Smooth muscle cell of trachea (primary cell): Measurements from ENCODE around the gene BYSL. TPM values are rescaled to one million over a fixed set of nuclear protein-coding genes. Genes with fewer than 3 reads are reported as not detected.

Experiments
- total RNA-seq: library from RNA; depleted of rRNA; stranded (reverse); fragments of >200 nt; gene quantifications from 2 replicates; pipeline ENCODE4 v1.2.1, GENCODE V29; 2014

The BYSL gene, protein sequence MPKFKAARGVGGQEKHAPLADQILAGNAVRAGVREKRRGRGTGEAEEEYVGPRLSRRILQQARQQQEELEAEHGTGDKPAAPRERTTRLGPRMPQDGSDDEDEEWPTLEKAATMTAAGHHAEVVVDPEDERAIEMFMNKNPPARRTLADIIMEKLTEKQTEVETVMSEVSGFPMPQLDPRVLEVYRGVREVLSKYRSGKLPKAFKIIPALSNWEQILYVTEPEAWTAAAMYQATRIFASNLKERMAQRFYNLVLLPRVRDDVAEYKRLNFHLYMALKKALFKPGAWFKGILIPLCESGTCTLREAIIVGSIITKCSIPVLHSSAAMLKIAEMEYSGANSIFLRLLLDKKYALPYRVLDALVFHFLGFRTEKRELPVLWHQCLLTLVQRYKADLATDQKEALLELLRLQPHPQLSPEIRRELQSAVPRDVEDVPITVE
- 9.5 and 11.1 TPM in 2 replicates for total RNA-seq

DNA sequence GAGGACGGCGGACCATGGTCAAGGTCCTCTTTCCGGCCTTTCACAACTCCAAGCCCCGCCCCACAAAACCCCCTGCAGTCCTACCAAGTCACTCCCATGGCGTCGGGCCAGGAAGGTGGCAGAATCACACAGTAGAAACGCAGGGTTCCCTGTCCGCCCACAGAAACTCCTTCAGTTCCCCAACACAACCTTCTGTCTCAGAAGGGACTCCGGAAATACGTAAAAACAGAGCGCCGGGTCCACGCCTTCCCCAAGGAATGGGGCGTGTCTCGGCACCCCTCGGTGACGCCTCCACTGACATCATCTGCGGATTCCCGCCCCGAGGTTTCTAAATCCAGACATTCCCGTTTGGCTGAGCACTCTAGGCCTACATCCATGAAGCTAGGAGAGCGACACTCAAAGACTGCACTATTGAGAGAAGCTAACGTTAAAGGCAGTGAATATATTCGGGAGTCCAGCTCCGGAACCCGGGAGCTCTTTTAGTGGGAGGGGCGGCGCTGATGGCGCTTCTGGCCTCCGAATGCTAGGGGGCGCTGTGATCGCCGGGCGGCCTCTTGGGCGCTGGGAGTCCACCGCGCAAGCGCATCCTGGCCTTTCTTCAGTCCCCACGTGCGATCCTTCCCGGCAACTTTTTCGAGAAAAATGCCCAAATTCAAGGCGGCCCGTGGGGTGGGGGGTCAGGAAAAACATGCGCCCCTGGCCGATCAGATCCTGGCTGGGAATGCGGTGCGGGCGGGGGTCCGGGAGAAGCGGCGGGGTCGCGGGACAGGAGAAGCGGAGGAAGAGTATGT lies at the start of gene BYSL, which contains the start of gene MED20:
Gene BYSL (plus strand): TSS at position 579 of the 791 bp plus-strand sequence. CDS start 64 bp downstream, at position 643.
Gene MED20 (minus strand): TSS at position 219 of the 791 bp plus-strand sequence. CDS start 121 bp downstream, at position 98.

DNA sequence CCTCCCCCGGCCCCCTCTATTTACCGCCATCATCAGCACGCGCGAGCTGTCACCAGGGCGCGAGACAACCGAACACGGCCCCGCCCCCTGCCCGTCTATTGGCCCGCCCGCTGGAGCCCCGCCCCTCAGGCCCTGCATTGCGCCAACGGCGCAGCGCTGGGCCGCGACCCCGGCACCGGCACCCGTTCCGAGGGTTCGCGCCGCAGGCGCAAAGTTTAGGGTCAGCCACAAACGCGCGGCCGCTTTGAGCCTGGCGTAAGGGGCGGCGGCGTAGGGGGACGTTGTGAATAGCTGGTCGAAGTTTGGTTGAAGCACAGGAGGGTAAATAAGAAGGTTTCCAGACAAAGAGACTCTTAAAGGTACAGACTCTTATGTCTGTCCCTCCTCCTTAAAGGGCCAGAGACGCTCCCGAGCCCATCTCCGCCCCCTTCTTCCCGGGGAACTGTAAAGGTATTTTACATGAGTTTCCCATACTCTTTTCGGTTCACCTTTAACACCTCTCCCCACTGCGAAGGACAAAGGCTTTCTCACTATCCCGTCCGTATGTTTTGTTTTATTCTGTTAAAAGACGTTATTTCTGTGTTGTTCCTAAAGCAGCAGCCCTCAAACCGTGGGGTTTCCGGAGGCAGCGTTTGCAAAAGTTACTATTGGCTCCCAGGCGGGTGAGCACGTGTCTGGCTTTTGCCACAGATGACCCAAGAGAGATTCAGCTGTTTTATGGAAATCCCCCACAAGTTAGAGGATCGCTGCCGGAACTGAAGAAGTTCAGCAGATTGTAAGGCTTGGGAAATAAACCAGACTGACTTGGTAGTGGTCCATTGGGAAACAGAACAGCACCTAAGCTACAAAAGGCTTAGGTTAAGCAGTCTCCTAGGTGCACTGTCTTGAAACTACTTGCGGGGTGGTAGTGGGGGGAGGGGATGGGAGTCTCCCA lies 25.7 kb upstream of the BYSL start, which contains the start of gene USP49:
Gene USP49 (minus strand): TSS at position 76 of the 934 bp plus-strand sequence. CDS start 88,392 bp downstream, outside the sequence.

DNA sequence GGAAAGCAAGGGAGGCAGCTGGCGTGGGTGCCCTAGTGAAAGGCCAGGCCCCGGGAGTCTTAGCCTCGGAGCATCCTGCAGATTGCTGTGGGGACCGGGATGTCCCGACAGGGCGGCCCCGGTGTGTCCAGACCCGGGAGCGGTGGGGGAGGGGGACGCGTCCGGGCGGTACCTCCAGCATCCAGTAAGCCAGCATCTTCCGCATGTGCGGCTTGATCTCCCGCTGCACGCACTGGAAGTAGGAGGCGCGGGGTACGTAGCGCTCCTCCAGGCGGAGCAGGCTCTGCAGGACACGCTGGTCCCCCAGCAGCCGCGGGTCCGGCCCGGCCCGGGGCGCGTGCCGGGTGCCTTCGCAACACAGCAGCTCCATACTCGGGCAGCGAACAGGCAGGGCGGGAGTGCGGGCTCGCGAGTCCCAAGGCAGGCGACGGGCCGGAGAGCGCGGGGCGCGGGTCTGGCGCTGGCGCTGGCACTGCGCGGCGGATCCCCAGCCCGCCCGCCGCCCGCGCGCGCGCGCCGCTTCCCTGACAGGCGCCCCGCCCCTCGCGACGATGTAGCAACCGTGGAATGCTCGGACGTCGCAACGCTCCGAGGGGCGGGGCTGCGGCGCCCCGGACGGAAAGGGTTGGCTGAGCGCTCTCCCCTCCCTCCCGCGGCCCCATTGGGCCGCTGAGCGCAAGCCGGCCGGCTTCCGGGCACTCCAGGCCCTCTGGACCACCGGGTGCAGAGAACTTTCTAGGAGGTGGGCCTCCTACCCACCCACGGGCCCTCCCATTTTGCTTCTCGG lies 20.2 kb downstream of the BYSL start, which contains the start of gene CCND3:
Gene CCND3 (minus strand): TSS at position 529 of the 787 bp plus-strand sequence. CDS start 159 bp downstream, at position 370.

Other genes starting within 250 kb of the BYSL start
- gene TFEB, start 185.9 kb upstream of the BYSL start, total RNA-seq = 2.6 and 7.8 TPM in 2 replicates
- not detected in 2 replicates for gene PGC, start 174.1 kb upstream of the BYSL start, total RNA-seq
- gene FRS3, start 141.6 kb upstream of the BYSL start, total RNA-seq = 1.7 and 2.8 TPM in 2 replicates
- gene PRICKLE4, start 140.7 kb upstream of the BYSL start, total RNA-seq = 0.83 TPM in 1 of 2 replicates, not detected in the other
- 51.8 and 89.4 TPM in 2 replicates for gene TOMM6, start 133.8 kb upstream of the BYSL start, total RNA-seq
- 2.2 and 5.5 TPM in 2 replicates for gene USP49, start 26.1 kb upstream of the BYSL start, total RNA-seq
- gene MED20, start 360 bp upstream of the BYSL start, total RNA-seq = 31.4 and 33.1 TPM in 2 replicates
- gene CCND3, start 20.3 kb downstream of the BYSL start, total RNA-seq = 13.8 and 18.2 TPM in 2 replicates
- gene TAF8, start 129.0 kb downstream of the BYSL start, total RNA-seq = 14.4 and 14.7 TPM in 2 replicates
- 0.29 and 0.99 TPM in 2 replicates for gene C6orf132, start 221.1 kb downstream of the BYSL start, total RNA-seq